ENCODE results near the gene L1CAM. TPM values are rescaled to one million over a fixed set of nuclear protein-coding genes. Genes with fewer than 3 reads are reported as not detected.

Gene L1CAM
- total RNA-seq, 3 donors from 2014 or later, result 0.29 to 1.8 (median 0.66) TPM

- no peak overlapping the region for H3K4me3 ChIP-seq
- TF ChIP-seq POLR2AphosphoS5 (IDR thresholded peaks at IDR 0.05), result no peak
- TF ChIP-seq CTCF (IDR thresholded peaks at IDR 0.05), result no peak
- no peak for TF ChIP-seq POLR2A (IDR thresholded peaks at IDR 0.05)
- intact Hi-C loops (cut with DNase I; ENCODE audit: low total_unique reads), result no loop called here
- no peaks in the 10 kb centered on the region for H3K9me3 ChIP-seq
- no peak for DNase-seq (ENCODE audit: low spot score in 2 of 2)
- H3K27ac ChIP-seq, result no peak overlapping the region
- H3K36me3 ChIP-seq, result no peaks in the 10 kb centered on the region
- peaks cover 0 to 76% of the 10 kb centered on the region in 2 donors for H3K27me3 ChIP-seq
- H3K4me1 ChIP-seq, result no peaks in the 10 kb centered on the region
Observed at GRCh38 chrX:153813161-153813560, 72.8 kb downstream of the L1CAM start.

GRCh38 chrX:153812220-153812619 lies 73.8 kb downstream of the L1CAM start:
- H3K27ac ChIP-seq, result no peak overlapping the region
- H3K9me3 ChIP-seq, result no peaks in the 10 kb centered on the region
- H3K27me3 ChIP-seq, result peaks cover 0 to 68% of the 10 kb centered on the region in 2 donors
- H3K4me3 ChIP-seq, result no peak overlapping the region
- no peaks in the 10 kb centered on the region for H3K4me1 ChIP-seq
- DNase-seq (ENCODE audit: low spot score in 2 of 2), result no peak
- H3K36me3 ChIP-seq, result no peaks in the 10 kb centered on the region
- intact Hi-C loops (cut with DNase I; ENCODE audit: low total_unique reads), result no loop called here
- TF ChIP-seq POLR2AphosphoS5 (IDR thresholded peaks at IDR 0.05), result no peak
- TF ChIP-seq CTCF (IDR thresholded peaks at IDR 0.05), result no peak
- TF ChIP-seq POLR2A (IDR thresholded peaks at IDR 0.05), result no peak

Other genes starting within 250 kb of the L1CAM start
- under 1 TPM in 2 of 3 donors, not detected in 1; 0.33 to 0.73 TPM for gene DUSP9, start 239.0 kb downstream of the L1CAM start, total RNA-seq
- gene PNCK, start 212.4 kb downstream of the L1CAM start, total RNA-seq, result 1 to 10 TPM in 1 of 3 donors, under 1 TPM in 2; 0.48 to 1.3 (median 0.73) TPM
- 10 to 100 TPM in 2 of 3 donors, 1 to 10 TPM in 1; 7.6 to 40.8 (median 18.4) TPM for gene SLC6A8, start 198.2 kb downstream of the L1CAM start, total RNA-seq
- gene BCAP31, start 161.8 kb downstream of the L1CAM start, total RNA-seq, result 100 to 1,000 TPM; 120 to 245 (median 129) TPM
- gene ABCD1, start 161.3 kb downstream of the L1CAM start, total RNA-seq, result 10 to 100 TPM; 10.2 to 27.8 (median 10.5) TPM
- 10 to 100 TPM; 12.3 to 17.9 (median 13.4) TPM for gene PLXNB3, start 121.9 kb downstream of the L1CAM start, total RNA-seq
- 1 to 10 TPM in 2 of 3 donors, under 1 TPM in 1; 0.33 to 1.5 (median 1.3) TPM for gene SRPK3, start 105.1 kb downstream of the L1CAM start, total RNA-seq
- 10 to 100 TPM; 75.4 to 91.5 (median 76.5) TPM for gene IDH3G, start 91.8 kb downstream of the L1CAM start, total RNA-seq
- gene SSR4, start 91.5 kb downstream of the L1CAM start, total RNA-seq, result 100 to 1,000 TPM; 112 to 252 (median 182) TPM
- 1 to 10 TPM in 2 of 3 donors, under 1 TPM in 1; 0.80 to 5.6 (median 2.9) TPM for gene PDZD4, start 55.6 kb downstream of the L1CAM start, total RNA-seq
- gene AVPR2, start 18.5 kb upstream of the L1CAM start, total RNA-seq, result 1 to 10 TPM in 2 of 3 donors, under 1 TPM in 1; 0.44 to 5.9 (median 5.3) TPM
- gene ARHGAP4, start 40.1 kb upstream of the L1CAM start, total RNA-seq, result 10 to 100 TPM; 18.4 to 21.5 (median 19.8) TPM
- gene NAA10, start 48.9 kb upstream of the L1CAM start, total RNA-seq, result 10 to 100 TPM; 57.7 to 81.0 (median 79.2) TPM
- 10 to 100 TPM in 1 of 3 donors, 1 to 10 TPM in 2; 6.6 to 50.7 (median 6.9) TPM for gene RENBP, start 58.5 kb upstream of the L1CAM start, total RNA-seq
- gene HCFC1, start 85.6 kb upstream of the L1CAM start, total RNA-seq, result 10 to 100 TPM; 20.2 to 23.0 (median 22.6) TPM
- gene TMEM187, start 86.6 kb upstream of the L1CAM start, total RNA-seq, result 10 to 100 TPM in 1 of 3 donors, 1 to 10 TPM in 2; 7.6 to 10.9 (median 8.2) TPM
- gene IRAK1, start 133.7 kb upstream of the L1CAM start, total RNA-seq, result 10 to 100 TPM; 43.7 to 66.2 (median 50.8) TPM
- gene MECP2, start 211.5 kb upstream of the L1CAM start, total RNA-seq, result 10 to 100 TPM; 56.3 to 58.3 (median 57.8) TPM